ENCODE data around the gene MAPKBP1. TPM values are rescaled to one million over a fixed set of nuclear protein-coding genes. Genes with fewer than 3 reads are reported as not detected.

MAPKBP1 gene
- total and polyA plus RNA-seq, 2 of the 13 experiments (the other 11 are each of a cell fraction or from before 2014, with no cell fraction given), result 3.0 to 7.3 TPM

DNA sequence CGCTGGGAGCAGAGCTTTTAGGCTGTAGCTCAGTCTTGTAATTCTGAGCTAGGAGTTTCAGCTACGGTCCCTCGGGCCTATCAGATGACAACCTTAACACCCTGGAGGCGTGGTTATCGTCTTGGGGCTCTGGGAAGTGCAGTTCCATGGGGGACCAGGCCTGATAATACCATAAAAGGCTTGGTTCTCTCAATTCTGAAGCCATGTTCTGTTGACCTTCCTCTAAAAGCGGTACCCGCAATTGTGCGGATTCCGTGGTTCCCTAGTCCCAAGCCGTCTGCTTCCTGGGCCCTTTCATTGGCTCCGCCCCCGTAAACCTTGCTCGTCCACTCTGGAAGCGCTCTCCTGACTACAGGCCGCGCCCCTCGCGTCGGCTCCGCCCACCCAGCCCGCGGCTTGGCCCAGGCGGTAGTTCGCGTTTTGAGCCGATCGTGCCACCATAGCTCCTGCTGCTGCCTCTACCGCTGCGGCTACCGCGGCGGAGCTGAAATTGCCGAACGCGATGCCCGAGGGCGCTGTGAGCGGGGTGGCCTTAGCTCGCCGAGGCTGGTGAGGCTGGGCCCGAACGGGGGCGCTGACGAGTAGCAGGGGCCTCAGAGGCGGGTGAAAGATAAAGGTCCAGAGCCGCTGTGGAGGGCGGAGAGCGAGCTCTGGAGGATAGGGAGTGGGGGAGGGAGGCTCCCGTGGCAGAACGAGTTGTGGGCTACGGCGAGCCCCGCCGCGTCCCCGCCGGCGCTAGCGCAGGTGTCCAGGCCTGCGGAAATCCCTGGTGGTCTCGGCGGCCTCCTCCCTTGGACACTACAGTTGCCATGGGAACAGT, at the start of gene MAPKBP1 (continued):
- peak; percentile 84 for TF ChIP-seq PHF20 (CRISPR knock-in tag; IDR thresholded peaks at IDR 0.05)
- no peak; the same call in 1 of the 2 replicates for TF ChIP-seq ZNF674 (CRISPR knock-in tag; IDR thresholded peaks at IDR 0.05; ENCODE audit: low read depth)
- peak; percentile 80 for TF ChIP-seq ZFY (CRISPR knock-in tag; IDR thresholded peaks at IDR 0.05)
- TF ChIP-seq, protein P1, sequence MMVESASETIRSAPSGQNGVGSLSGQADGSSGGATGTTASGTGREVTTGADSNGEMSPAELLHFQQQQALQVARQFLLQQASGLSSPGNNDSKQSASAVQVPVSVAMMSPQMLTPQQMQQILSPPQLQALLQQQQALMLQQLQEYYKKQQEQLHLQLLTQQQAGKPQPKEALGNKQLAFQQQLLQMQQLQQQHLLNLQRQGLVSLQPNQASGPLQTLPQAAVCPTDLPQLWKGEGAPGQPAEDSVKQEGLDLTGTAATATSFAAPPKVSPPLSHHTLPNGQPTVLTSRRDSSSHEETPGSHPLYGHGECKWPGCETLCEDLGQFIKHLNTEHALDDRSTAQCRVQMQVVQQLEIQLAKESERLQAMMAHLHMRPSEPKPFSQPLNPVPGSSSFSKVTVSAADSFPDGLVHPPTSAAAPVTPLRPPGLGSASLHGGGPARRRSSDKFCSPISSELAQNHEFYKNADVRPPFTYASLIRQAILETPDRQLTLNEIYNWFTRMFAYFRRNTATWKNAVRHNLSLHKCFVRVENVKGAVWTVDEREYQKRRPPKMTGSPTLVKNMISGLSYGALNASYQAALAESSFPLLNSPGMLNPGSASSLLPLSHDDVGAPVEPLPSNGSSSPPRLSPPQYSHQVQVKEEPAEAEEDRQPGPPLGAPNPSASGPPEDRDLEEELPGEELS (CRISPR knock-in tag; IDR thresholded peaks at IDR 0.05), result peak; percentile 68; the same call in 1 of the 2 replicates
- TF ChIP-seq, protein P2, sequence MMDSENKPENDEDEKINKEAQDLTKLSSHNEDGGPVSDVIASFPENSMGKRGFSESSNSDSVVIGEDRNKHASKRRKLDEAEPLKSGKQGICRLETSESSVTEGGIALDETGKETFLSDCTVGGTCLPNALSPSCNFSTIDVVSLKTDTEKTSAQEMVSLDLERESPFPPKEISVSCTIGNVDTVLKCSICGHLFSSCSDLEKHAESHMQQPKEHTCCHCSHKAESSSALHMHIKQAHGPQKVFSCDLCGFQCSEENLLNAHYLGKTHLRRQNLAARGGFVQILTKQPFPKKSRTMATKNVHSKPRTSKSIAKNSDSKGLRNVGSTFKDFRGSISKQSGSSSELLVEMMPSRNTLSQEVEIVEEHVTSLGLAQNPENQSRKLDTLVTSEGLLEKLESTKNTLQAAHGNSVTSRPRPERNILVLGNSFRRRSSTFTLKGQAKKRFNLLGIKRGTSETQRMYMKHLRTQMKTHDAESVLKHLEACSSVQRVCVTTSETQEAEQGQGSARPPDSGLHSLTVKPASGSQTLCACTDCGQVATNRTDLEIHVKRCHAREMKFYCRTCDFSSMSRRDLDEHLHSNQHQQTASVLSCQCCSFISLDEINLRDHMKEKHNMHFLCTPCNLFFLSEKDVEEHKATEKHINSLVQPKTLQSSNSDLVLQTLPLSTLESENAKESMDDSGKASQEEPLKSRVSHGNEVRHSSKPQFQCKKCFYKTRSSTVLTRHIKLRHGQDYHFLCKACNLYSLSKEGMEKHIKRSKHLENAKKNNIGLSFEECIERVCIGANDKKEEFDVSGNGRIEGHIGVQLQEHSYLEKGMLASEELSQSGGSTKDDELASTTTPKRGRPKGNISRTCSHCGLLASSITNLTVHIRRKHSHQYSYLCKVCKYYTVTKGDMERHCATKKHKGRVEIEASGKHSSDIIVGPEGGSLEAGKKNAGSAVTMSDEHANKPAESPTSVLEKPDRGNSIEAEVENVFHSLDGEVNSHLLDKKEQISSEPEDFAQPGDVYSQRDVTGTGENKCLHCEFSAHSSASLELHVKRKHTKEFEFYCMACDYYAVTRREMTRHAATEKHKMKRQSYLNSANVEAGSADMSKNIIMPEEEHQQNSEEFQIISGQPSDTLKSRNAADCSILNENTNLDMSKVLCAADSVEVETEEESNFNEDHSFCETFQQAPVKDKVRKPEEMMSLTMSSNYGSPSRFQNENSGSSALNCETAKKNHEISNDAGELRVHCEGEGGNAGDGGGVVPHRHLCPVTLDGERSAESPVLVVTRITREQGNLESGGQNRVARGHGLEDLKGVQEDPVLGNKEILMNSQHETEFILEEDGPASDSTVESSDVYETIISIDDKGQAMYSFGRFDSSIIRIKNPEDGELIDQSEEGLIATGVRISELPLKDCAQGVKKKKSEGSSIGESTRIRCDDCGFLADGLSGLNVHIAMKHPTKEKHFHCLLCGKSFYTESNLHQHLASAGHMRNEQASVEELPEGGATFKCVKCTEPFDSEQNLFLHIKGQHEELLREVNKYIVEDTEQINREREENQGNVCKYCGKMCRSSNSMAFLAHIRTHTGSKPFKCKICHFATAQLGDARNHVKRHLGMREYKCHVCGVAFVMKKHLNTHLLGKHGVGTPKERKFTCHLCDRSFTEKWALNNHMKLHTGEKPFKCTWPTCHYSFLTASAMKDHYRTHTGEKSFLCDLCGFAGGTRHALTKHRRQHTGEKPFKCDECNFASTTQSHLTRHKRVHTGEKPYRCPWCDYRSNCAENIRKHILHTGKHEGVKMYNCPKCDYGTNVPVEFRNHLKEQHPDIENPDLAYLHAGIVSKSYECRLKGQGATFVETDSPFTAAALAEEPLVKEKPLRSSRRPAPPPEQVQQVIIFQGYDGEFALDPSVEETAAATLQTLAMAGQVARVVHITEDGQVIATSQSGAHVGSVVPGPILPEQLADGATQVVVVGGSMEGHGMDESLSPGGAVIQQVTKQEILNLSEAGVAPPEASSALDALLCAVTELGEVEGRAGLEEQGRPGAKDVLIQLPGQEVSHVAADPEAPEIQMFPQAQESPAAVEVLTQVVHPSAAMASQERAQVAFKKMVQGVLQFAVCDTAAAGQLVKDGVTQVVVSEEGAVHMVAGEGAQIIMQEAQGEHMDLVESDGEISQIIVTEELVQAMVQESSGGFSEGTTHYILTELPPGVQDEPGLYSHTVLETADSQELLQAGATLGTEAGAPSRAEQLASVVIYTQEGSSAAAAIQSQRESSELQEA (CRISPR knock-in tag; IDR thresholded peaks at IDR 0.05; ENCODE audit: not compliant biosample characterization), result peak; percentile 92
- TF ChIP-seq RELA (CRISPR knock-in tag; IDR thresholded peaks at IDR 0.05), result peak; percentile 68; the same call in 1 of the 2 replicates
- TF ChIP-seq ZZZ3 (CRISPR knock-in tag; IDR thresholded peaks at IDR 0.05; ENCODE audit: borderline replicate concordance), result peak; percentile 73; the same call in 1 of the 2 replicates
- peak; percentile 78 for TF ChIP-seq KDM5B (CRISPR knock-in tag; IDR thresholded peaks at IDR 0.05; ENCODE audit: borderline replicate concordance)
- no peak for TF ChIP-seq SMARCC2 (IDR thresholded peaks at IDR 0.05)
- peak; percentile 94 for TF ChIP-seq ZNF746 (CRISPR knock-in tag; IDR thresholded peaks at IDR 0.05)
- TF ChIP-seq HNF4A (CRISPR knock-in tag; IDR thresholded peaks at IDR 0.05), result peak; percentile 47; the same call in 1 of the 2 replicates
- TF ChIP-seq ZNF563 (CRISPR knock-in tag; IDR thresholded peaks at IDR 0.05), result no peak
- no peak for TF ChIP-seq ZSCAN20 (CRISPR knock-in tag; IDR thresholded peaks at IDR 0.05; ENCODE audit: borderline replicate concordance)
- TF ChIP-seq, protein P3, sequence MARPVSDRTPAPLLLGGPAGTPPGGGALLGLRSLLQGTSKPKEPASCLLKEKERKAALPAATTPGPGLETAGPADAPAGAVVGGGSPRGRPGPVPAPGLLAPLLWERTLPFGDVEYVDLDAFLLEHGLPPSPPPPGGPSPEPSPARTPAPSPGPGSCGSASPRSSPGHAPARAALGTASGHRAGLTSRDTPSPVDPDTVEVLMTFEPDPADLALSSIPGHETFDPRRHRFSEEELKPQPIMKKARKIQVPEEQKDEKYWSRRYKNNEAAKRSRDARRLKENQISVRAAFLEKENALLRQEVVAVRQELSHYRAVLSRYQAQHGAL (CRISPR knock-in tag; IDR thresholded peaks at IDR 0.05; ENCODE audit: not compliant biosample characterization), result peak; percentile 27
- no peak for TF ChIP-seq GLI4 (CRISPR knock-in tag; IDR thresholded peaks at IDR 0.05; ENCODE audit: borderline replicate concordance)
- TF ChIP-seq ZNF792 (CRISPR knock-in tag; IDR thresholded peaks at IDR 0.05), result peak; percentile 98
- TF ChIP-seq ATRX (CRISPR knock-in tag; IDR thresholded peaks at IDR 0.05; ENCODE audit: borderline replicate concordance), result no peak
- TF ChIP-seq CEBPG (CRISPR knock-in tag; IDR thresholded peaks at IDR 0.05), result peak; percentile 42
- TF ChIP-seq SMAD1 (CRISPR knock-in tag; IDR thresholded peaks at IDR 0.05; ENCODE audit: borderline replicate concordance, low read depth), result no peak
